Liver (tissue), 3 donors: ENCODE measurements around the gene GCC2.

Source experiments
- GABPA ChIP-seq, 2 donors: IDR thresholded peaks in 1 of 2; conservative IDR thresholded peaks in 1 of 2; 2 replicates each; pipeline ENCODE4 v1.6.1; 2016; ENCODE audit warnings: antibody characterized with exemption in 2 of 2, mild to moderate bottlenecking in 1 of 2, moderate library complexity in 1 of 2
- MAX ChIP-seq: IDR thresholded peaks from 2 replicates; pipeline ENCODE4 v1.6.1; 2016; ENCODE audit warnings: antibody characterized with exemption
- RAD21 ChIP-seq, 2 donors: IDR thresholded peaks; 2 replicates each; pipeline ENCODE4 v1.6.1; 2016; ENCODE audit warnings: antibody characterized with exemption in 2 of 2, mild to moderate bottlenecking in 2 of 2
- YY1 ChIP-seq: IDR thresholded peaks from 2 replicates; pipeline ENCODE4 v1.6.1; 2016; ENCODE audit warnings: antibody characterized with exemption, mild to moderate bottlenecking
- TF ChIP-seq, protein P1 (sequence below): fragments of 150-350 bp; IDR thresholded peaks from 2 replicates; pipeline ENCODE4 v1.5.1; 2017; ENCODE audit warnings: improper control_type of control experiment, low read depth, low read length; ENCODE audit not compliant: missing input control
- donor health status: healthy.
- donor health status: healthy.

DNA sequence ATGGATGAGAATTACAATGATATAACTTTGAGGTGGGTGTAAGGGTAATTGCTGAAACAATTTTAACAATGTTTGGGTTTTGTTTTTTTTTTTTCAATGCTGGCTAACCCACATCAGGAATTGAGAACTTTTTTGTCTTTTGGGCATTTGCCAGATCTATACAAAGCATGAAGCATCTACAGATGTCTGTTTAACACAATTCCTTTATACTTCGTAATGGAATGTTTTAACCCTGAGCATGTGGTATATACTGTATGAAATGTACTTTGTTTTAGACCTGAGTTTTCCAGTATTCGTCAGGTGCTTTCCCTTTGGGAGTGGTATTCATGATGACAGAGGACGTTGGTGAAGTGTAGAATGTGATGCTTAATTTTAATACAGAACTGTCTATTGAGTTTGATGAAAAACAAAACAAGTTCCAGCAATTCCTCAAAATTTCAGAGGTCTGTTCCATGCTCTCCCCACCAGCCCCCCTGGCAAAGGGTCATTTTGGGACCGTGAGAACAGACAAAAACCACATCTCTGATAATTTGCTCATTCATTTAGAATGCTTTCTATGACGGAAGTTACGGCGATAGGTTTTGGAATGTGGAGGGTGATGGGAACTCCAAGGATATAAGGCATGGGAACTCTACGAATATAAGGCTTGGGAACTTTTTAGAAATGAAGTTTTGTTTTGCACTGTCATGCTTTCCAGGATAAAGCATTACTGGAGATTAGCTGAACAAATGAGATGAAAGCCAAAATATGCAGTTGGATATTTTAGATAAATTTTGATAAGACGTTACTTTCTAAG lies 99.4 kb downstream of the GCC2 start:
- no peak for TF ChIP-seq YY1
- no peak for TF ChIP-seq RAD21 (IDR thresholded peaks at IDR 0.05)
- TF ChIP-seq MAX, result no peak
- no peak for TF ChIP-seq GABPA (IDR thresholded peaks at IDR 0.05 in 1 of 2, conservative IDR thresholded peaks at IDR 0.05 in 1 of 2)
- TF ChIP-seq, protein P1, sequence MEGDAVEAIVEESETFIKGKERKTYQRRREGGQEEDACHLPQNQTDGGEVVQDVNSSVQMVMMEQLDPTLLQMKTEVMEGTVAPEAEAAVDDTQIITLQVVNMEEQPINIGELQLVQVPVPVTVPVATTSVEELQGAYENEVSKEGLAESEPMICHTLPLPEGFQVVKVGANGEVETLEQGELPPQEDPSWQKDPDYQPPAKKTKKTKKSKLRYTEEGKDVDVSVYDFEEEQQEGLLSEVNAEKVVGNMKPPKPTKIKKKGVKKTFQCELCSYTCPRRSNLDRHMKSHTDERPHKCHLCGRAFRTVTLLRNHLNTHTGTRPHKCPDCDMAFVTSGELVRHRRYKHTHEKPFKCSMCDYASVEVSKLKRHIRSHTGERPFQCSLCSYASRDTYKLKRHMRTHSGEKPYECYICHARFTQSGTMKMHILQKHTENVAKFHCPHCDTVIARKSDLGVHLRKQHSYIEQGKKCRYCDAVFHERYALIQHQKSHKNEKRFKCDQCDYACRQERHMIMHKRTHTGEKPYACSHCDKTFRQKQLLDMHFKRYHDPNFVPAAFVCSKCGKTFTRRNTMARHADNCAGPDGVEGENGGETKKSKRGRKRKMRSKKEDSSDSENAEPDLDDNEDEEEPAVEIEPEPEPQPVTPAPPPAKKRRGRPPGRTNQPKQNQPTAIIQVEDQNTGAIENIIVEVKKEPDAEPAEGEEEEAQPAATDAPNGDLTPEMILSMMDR, result no peak
